AG09309 (cell line): Measurements from ENCODE around the gene FER.

ENCODE experiments used
- DNase-seq: peaks from one replicate; pipeline ENCODE4 v3.0.0-alpha.2; 2010; ENCODE audit warnings: low read depth
- H3K4me3 ChIP-seq: 2 replicates; pipeline ENCODE4 v1.5.1; 2011; ENCODE audit warnings: mild to moderate bottlenecking, low read depth, low read length, moderate library complexity; ENCODE audit not compliant: control insufficient read depth
- CTCF ChIP-seq: IDR thresholded peaks from 2 replicates; pipeline ENCODE4 v1.5.1; 2011; ENCODE audit warnings: mild to moderate bottlenecking, low read depth, low read length, inconsistent platforms; ENCODE audit not compliant: insufficient read depth, control insufficient read depth; ENCODE audit errors: missing control alignments

Gene FER

DNA sequence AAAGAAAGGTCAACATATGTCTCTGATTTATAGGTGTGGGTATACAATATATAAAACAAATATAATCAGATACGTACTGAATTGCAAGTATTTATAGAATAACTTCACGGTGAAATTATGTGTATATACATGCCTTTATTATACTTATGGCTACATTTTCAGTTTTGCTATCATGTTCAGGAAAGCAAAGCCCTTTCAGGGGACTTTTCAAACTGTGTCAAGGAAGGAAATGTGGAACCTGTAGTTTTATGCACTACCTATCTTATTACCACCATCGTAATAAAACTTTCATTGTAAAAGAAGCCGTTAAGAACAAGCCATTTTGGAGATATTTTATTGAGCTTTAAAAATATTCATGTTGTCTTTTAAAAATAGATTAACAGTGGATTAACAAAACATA lies 404.9 kb downstream of the FER start:
- TF ChIP-seq CTCF, result no peak
- DNase-seq, result no peak
- H3K4me3 ChIP-seq, result no peak overlapping the region

- TF ChIP-seq CTCF, result no peak
- no peak for DNase-seq
- H3K4me3 ChIP-seq, result no peak overlapping the region
Measured at GRCh38 chr5:109155625-109156024, 407.9 kb downstream of the FER start.

DNA sequence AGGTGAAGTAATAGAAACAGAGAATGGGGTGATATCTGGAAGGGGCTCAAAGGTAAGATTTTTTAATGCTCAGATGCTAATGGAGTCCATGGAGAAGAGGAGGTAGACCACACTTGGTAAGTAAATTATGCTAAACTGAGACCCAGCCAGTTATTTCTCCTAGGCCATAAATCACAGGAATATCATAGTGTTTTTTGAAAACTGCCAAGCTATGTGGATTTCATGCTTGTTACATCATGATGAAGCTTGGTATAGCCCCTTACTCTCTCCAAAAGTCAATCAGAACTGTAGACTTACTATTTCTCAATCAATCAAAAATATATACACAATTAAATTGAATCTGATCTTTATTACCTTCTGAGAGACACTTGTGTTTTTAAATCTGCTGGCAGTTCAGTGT lies 409.2 kb downstream of the FER start:
- no peak overlapping the region for H3K4me3 ChIP-seq
- DNase-seq, result no peak
- no peak for TF ChIP-seq CTCF

DNA sequence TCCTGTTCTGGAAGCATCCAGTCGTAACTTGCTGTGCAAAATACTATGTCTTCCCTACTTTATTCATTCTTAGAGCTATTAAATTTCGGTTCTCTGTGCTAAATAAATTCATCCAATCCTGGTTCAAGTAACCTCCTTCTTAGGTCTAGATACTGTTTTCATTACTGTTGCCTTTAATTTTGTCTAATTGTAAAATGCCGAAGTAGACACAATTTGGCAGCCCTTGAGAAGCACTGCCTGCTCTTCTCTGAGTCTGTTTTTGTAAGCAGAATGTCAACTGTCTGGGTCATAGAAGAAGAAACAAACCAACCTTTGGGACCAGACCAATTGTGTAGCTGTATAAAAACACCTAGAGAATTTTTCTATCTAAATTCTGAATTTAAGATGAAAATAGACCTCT lies 412.8 kb downstream of the FER start:
- no peak overlapping the region for H3K4me3 ChIP-seq
- DNase-seq, result no peak
- TF ChIP-seq CTCF, result no peak

GRCh38 chr5:109161914-109162683 lies 414.4 kb downstream of the FER start:
- peak; percentile 5 for DNase-seq
- no peak for TF ChIP-seq CTCF
- H3K4me3 ChIP-seq, result no peak overlapping the region

GRCh38 chr5:109163336-109163735 lies 415.6 kb downstream of the FER start:
- no peak for TF ChIP-seq CTCF

More at GRCh38 chr5:109163336-109163735, 415.6 kb downstream of the FER start:
- no peak for DNase-seq
- H3K4me3 ChIP-seq, result no peak overlapping the region
